ENCODE results near the gene FIGNL2. TPM values are rescaled to one million over a fixed set of nuclear protein-coding genes. Genes with fewer than 3 reads are reported as not detected.

Gene FIGNL2
- total RNA-seq, 4 donors from 2014 or later, result 0.07 to 0.25 TPM; not detected in 2

DNA sequence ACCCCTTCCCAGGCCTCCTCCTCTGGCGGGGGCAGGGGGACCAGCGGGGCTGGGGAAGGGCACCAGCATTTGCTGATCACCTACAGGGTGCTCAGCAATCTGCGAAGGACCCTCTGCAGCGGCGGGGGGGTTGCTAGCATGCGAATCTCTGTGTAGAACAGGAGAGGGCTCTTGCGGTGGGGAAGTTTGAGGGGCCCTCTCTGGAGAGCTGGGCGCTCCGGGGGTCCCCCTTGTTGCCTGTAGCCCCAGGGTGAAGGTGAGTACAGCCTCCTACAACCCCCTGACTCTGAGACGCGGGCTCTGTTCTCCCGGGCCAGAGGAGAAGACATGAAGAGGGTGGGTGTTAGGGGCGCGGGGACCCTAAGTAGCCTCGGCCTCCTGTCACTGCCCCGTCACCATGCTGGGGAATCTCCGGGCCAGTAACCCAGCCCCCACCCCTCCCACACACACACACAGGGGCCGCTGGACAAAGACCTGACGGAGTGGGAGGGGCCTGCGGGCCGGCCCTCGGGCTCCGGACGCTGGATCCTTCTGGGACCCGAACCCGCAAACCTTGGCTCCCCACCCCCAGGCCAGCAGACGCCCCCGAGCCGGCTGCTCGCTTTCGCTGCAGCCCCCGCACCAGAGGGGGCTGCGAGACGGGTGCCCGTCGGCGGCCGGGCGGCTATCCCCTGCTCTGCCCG, 734 bp downstream of the FIGNL2 start:
- peak overlapping the region; percentile 54 to 73 (median 71) for H3K27ac ChIP-seq

DNA sequence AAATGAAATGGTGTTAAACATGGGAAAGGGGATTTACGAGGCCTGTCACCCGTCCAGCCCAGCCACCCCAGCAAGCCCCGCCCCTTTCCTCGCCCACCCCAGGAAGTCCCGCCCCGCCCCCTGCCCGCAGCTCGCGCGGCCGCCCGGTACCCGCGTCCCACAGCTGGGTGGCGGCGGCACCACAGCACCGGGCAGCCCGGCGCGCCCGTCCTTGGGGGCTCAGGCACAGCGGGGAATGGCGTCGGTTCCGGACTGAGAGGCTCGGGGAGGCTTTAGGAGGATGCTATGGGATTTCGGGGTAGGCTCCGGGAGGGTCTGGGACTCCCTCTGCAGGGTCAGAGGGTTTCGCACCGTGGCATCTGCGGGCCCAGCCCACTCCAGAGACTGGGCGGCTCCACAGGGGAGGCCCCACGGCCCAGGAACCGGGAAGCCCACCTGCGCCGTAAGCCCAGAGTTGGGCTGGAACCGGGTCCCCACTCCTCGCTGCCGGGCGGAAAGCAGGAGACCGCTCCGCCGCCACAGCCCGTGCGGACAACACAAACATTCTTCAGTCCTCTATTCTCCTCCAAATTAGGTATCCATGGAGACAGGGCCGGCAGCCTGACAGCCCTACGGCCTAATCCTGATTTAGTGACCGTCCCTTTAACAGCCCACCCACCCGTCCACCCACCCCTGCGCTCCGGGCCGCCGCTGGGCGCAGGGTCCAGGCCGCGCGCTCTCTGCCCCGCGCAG, 1.4 kb downstream of the FIGNL2 start:
- intact Hi-C loops (cut with DNase I; ENCODE audit: low total_unique reads) (no loop called here), in situ Hi-C loops (cut with MboI; ENCODE audit: low sequenced_read_pairs in 4 of 4) (no loop called here)
- peak; percentile 42 to 54 for ATAC-seq
- Histone ChIP-seq H3K9me3 (no peaks in the 10 kb centered on the region), H3K36me3 (no peaks in the 10 kb centered on the region), H3K4me1 (peaks cover 0 to 19% of the 10 kb centered on the region in 2 donors), H3K27ac (peak overlapping the region; percentile 54 to 73 (median 71)), H3K27me3 (peaks cover 30 to 47% (median 34%) of the 10 kb centered on the region in 3 donors), H3K4me3 (peak overlapping the region; percentile 56 to 69 (median 58))
- DNase-seq, result no peak
- peak; percentile 23 to 56 for TF ChIP-seq POLR2A (IDR thresholded peaks at IDR 0.05)
- TF ChIP-seq, protein P1, sequence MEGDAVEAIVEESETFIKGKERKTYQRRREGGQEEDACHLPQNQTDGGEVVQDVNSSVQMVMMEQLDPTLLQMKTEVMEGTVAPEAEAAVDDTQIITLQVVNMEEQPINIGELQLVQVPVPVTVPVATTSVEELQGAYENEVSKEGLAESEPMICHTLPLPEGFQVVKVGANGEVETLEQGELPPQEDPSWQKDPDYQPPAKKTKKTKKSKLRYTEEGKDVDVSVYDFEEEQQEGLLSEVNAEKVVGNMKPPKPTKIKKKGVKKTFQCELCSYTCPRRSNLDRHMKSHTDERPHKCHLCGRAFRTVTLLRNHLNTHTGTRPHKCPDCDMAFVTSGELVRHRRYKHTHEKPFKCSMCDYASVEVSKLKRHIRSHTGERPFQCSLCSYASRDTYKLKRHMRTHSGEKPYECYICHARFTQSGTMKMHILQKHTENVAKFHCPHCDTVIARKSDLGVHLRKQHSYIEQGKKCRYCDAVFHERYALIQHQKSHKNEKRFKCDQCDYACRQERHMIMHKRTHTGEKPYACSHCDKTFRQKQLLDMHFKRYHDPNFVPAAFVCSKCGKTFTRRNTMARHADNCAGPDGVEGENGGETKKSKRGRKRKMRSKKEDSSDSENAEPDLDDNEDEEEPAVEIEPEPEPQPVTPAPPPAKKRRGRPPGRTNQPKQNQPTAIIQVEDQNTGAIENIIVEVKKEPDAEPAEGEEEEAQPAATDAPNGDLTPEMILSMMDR (IDR thresholded peaks at IDR 0.05 in 4 of 5, conservative IDR thresholded peaks at IDR 0.05 in 1 of 5), result no peak

More for the DNA sequence above, 734 bp downstream of the FIGNL2 start:
- DNase-seq, result no peak
- H3K27me3 ChIP-seq, result peaks cover 29 to 47% (median 34%) of the 10 kb centered on the region in 3 donors
- ATAC-seq, result peak in 1 of 2 donors; percentile 23
- H3K36me3 ChIP-seq, result no peaks in the 10 kb centered on the region
- intact Hi-C loops (cut with DNase I; ENCODE audit: low total_unique reads), result no loop called here
- no peaks in the 10 kb centered on the region for H3K9me3 ChIP-seq
- H3K4me1 ChIP-seq, result peaks cover 0 to 19% of the 10 kb centered on the region in 2 donors
- in situ Hi-C loops (cut with MboI; ENCODE audit: low sequenced_read_pairs in 4 of 4), result no loop called here
- peak overlapping the region; percentile 56 to 69 (median 58) for H3K4me3 ChIP-seq
- no peak for TF ChIP-seq POLR2A (IDR thresholded peaks at IDR 0.05)
- TF ChIP-seq, protein P1 (IDR thresholded peaks at IDR 0.05 in 4 of 5, conservative IDR thresholded peaks at IDR 0.05 in 1 of 5), result no peak

DNA sequence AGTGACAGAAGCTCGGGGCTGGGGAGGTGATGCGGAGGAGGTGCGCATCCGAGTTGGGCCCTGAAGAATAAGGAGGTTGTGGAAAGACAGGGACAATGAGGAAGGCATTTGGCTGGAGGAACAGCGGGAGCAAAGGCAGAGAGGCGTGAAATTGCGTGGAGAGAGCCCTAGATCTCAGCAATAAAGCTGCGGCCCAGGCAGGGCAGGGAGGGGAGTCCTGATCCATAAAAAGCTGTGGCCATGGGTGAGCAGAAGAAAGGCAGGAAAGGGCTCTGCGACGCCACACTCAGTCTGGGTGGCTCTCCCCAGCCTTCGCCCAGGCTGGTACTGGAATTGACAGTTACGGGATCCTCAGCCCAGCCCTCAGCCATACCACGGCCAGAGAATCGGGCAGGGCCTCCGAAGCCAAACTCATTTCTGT, 2.2 kb downstream of the FIGNL2 start:
- Histone ChIP-seq H3K36me3 (no peaks in the 10 kb centered on the region), H3K4me1 (peaks cover 0 to 19% of the 10 kb centered on the region in 2 donors), H3K27ac (peak overlapping the region in 1 of 4 donors; percentile 46), H3K4me3 (peak overlapping the region in 1 of 4 donors; percentile 56), H3K9me3 (no peaks in the 10 kb centered on the region), H3K27me3 (peaks cover 32 to 47% (median 34%) of the 10 kb centered on the region in 3 donors)
- TF ChIP-seq, protein P1 (IDR thresholded peaks at IDR 0.05 in 4 of 5, conservative IDR thresholded peaks at IDR 0.05 in 1 of 5), result no peak
- TF ChIP-seq POLR2A (IDR thresholded peaks at IDR 0.05), result no peak
- in situ Hi-C loops (cut with MboI; ENCODE audit: low sequenced_read_pairs in 4 of 4) (no loop called here), intact Hi-C loops (cut with DNase I; ENCODE audit: low total_unique reads) (no loop called here)
- DNase-seq, result no peak
- no peak for ATAC-seq

DNA sequence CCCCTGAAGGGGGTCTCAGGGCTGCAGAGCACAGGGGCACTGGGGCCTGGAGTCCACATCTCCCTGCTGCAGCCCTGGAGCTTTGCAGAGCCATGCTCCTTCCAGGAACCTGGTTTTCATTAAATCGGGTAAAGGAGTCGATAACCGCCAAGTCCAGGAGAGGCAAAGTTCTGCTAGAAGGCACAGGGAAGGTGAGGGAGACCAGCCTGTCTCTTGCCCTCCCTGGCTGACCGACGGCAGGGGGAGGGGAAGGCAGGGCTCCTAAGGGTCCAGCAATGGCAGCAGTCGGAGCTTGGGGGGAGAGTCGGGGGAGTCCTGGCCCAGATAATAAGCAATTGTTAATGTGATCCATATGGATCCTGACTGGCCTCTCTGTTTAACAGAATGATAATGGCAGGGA, 3.0 kb downstream of the FIGNL2 start:
- TF ChIP-seq POLR2A (IDR thresholded peaks at IDR 0.05), result no peak
- TF ChIP-seq, protein P1 (IDR thresholded peaks at IDR 0.05 in 4 of 5, conservative IDR thresholded peaks at IDR 0.05 in 1 of 5), result no peak
- no peaks in the 10 kb centered on the region for H3K9me3 ChIP-seq
- H3K27me3 ChIP-seq, result peaks cover 32 to 47% (median 34%) of the 10 kb centered on the region in 3 donors
- H3K27ac ChIP-seq, result no peak overlapping the region
- H3K4me1 ChIP-seq, result peaks cover 0 to 19% of the 10 kb centered on the region in 2 donors
- no peak for DNase-seq
- H3K36me3 ChIP-seq, result no peaks in the 10 kb centered on the region
- H3K4me3 ChIP-seq, result no peak overlapping the region
- in situ Hi-C loops (cut with MboI; ENCODE audit: low sequenced_read_pairs in 4 of 4), result no loop called here
- intact Hi-C loops (cut with DNase I; ENCODE audit: low total_unique reads), result no loop called here
- ATAC-seq, result no peak
